GM13977 (cell line): ENCODE results near the gene SRL.
A peak's percentile ranks its signal among the peaks of the same experiment; 100 is the strongest.

Source experiments
- DNase-seq: peaks from one replicate; pipeline ENCODE4 v3.0.0; 2012; ENCODE audit warnings: low spot score
- CTCF ChIP-seq: IDR thresholded peaks from 2 replicates; pipeline ENCODE4 v1.5.1; 2012; ENCODE audit warnings: mild to moderate bottlenecking, control low read depth; ENCODE audit not compliant: insufficient read depth; ENCODE audit errors: extremely low read depth, missing control alignments
- in situ Hi-C: fragments of 300-500 bp; cut with MboI; formaldehyde crosslinking; loops from one replicate; pipeline ENCODE4 v1.12.0; 2022; ENCODE audit warnings: low sequenced_read_pairs, low pct_unique_long_range_greater_than_20kb, mixed read lengths, inconsistent platforms; ENCODE audit not compliant: unreplicated experiment

The SRL gene

DNA sequence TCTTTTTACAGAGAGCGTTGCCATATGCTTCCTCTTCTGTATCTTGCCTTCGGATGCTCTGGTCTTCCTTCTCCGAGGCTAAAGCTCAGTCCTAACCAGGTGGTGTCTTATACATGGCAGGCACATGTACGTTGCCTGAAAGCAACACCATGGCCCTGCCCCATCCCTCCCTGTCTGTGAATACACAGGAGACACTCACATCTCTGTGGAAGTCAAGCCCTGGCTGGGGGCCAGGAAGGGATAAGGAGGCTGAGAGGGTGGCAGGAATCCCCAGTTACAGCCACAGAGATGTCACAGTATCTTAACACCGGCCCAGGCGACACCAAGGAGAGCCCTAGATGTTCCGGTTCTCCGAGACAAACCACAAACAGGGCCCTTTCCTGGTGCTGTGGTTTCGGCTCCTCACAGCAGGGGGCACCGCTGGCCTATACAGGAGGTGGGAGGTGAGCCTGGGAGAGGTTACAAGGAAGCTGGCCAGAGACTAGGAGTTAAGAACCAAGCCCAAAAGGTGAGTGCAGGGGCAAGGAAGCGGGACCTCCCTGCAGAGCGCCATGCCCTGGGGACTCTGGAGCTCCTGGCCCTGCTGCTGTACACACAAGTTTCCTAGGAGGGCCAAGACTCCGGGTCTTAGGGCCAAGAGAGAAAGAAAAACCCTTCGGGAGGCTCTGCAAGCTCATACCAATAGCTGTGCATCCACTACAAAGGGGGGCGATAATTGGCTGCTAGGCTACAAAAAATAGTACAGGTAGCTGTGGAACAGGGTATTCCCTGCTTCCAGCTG lies 41.7 kb downstream of the SRL start:
- TF ChIP-seq CTCF = peak; percentile 49
- DNase-seq = no peak
- in situ Hi-C loops = no loop called here

- no peak for DNase-seq
- no peak for TF ChIP-seq CTCF
- in situ Hi-C loops = no loop called here
Observed at GRCh38 chr16:4198816-4199215, 43.1 kb downstream of the SRL start.

DNA sequence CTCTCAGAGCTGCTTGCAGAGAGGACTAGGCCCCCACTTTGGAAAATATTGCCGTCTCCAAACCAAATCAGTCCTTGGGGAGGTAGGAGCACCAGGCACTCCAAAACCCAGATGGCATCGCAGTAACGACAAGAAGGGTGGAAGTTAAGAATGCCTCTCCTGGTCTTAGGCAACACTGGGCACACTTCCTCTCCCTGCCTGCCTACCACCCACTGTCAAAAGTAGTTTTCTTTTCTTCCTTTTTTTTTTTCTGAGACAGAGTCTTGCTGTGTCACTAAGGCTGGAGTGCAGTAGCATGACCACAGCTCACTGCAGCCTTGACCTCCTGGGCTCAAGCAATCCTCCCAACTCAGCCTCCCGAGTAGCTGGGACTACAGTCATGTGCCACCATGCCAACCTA lies 47.2 kb downstream of the SRL start:
- DNase-seq = no peak
- TF ChIP-seq CTCF = no peak
- in situ Hi-C loops = no loop called here

GRCh38 chr16:4193920-4194319 lies 48.0 kb downstream of the SRL start:
- TF ChIP-seq CTCF = no peak
- in situ Hi-C loops = no loop called here
- DNase-seq = no peak

DNA sequence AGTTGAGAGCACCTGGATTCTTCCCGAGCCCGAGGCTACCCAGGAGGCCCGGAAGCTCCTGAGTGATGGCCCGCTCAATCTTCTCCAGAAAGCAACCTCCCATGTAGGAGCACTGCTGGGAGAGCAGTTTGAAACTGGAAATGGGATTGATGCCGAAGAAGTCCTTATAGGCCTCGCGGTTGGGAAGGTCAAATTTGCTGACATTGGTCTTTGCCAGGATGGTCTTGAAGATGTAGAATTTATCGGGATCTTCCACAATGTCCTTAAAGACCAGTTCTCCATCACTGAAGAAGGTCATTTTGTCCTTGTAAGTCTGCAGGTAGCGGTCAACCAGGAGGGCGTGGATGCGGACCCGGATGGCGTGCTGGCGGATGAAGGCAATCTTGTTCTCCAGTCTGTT lies 49.7 kb downstream of the SRL start:
- TF ChIP-seq CTCF = no peak
- no peak for DNase-seq
- in situ Hi-C loops = no loop called here

- in situ Hi-C loops = no loop called here
- DNase-seq = no peak
- no peak for TF ChIP-seq CTCF
Observed at GRCh38 chr16:4190712-4191333, 51.1 kb downstream of the SRL start.
